GM18868 (cell line): ENCODE data around the gene TTC13.

Experiments used
- ATAC-seq: cut with Tn5 transposase; IDR thresholded peaks from one replicate; pipeline ENCODE4 v1.9.1; 2021; ENCODE audit warnings: mild to moderate bottlenecking, moderate library complexity; ENCODE audit not compliant: unreplicated experiment

TTC13 gene

DNA sequence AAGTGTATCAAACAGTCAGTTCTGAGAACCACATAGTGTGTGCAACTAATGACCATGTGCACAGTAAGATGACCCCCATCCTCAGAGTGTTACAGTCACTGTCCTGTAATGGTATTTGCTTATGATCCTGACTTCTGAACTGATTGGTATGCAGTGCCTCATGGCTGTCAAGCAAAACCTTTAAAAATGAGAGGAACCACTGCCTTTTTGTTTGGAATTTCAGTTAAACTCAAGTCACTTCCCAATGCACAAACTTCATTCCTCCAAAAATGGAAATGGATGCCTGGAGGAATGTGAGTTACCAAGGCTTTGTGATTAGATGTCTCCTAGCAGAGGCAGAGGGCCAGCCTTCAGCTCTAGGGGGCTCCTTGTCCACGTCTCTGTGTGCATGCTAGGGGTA lies 120.8 kb downstream of the TTC13 start:
- no peak for ATAC-seq

DNA sequence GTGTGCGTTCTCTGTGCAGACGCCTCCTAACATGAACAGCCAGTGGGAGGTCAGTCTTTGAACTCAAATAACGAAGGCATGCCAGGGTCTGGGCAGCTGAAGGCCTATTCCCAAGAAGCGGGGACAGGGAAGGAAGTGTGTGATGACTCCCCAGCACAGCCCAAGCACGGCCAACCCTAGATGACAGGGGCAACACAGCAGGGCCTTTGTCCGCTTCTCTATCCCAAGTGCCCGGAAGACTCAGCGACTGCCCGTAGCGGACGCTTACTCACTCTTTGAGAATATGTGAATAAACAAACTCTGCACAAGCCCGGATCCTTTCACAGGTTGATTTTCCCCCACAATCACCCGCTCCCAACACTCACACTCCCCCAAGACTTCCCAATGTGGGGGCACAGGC lies 121.6 kb downstream of the TTC13 start:
- no peak for ATAC-seq
